Measurements from ENCODE around the gene GLDC. TPM values are rescaled to one million over a fixed set of nuclear protein-coding genes. Genes with fewer than 3 reads are reported as not detected.

The GLDC gene
- total RNA-seq, 1 experiment from 2014 or later: 4.0 TPM

DNA sequence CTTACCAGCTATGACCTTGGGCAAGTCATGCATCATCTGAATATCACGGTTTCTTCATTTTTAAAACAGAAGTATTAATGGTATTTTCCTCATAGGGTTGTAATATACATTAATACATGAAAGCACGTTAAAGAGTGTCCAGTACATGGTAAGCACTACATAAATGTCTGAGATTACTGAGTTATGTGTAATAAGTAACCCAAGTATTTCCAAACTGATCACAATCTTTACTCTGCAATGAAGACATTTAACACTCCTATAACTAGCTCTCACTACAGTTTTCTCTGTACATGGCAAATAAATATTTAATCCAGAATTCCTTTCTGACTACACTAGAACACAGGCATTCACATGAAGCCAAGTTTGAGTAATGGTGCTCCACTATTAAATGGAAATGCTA lies 4.0 kb downstream of the GLDC start:
- no peaks in the 10 kb centered on the region for H3K9me3 ChIP-seq (ENCODE audit: control insufficient read depth, insufficient read depth, low read depth, low read length)
- no TSS peak for BruUV-seq (replicated peaks)
- in situ Hi-C loops (cut with HindIII; ENCODE audit: low pct_unique_long_range_greater_than_20kb, low sequenced_read_pairs) (no loop called here), intact Hi-C loops (cut with micrococcal nuclease; ENCODE audit: unreplicated experiment) (no loop called here)
- ChIA-PET POLR2A (no interaction called here), CTCF (no interaction called here)
- no peak overlapping the region for H3K4me3 ChIP-seq (ENCODE audit: low read depth in 2 of 2, low read length in 2 of 2)
- no peak overlapping the region for H3K27ac ChIP-seq (ENCODE audit: low read length)
- H3K27me3 ChIP-seq (ENCODE audit: control insufficient read depth, insufficient read depth, low read length): no peaks in the 10 kb centered on the region
- no peaks in the 10 kb centered on the region; the same call in 1 of the 2 replicates for H3K36me3 ChIP-seq (ENCODE audit: control insufficient read depth, insufficient read depth, low read length)
- DNase-seq (ENCODE audit: low read depth, low spot score): no peak
- TF ChIP-seq, protein P1, sequence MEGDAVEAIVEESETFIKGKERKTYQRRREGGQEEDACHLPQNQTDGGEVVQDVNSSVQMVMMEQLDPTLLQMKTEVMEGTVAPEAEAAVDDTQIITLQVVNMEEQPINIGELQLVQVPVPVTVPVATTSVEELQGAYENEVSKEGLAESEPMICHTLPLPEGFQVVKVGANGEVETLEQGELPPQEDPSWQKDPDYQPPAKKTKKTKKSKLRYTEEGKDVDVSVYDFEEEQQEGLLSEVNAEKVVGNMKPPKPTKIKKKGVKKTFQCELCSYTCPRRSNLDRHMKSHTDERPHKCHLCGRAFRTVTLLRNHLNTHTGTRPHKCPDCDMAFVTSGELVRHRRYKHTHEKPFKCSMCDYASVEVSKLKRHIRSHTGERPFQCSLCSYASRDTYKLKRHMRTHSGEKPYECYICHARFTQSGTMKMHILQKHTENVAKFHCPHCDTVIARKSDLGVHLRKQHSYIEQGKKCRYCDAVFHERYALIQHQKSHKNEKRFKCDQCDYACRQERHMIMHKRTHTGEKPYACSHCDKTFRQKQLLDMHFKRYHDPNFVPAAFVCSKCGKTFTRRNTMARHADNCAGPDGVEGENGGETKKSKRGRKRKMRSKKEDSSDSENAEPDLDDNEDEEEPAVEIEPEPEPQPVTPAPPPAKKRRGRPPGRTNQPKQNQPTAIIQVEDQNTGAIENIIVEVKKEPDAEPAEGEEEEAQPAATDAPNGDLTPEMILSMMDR (IDR thresholded peaks at IDR 0.05): no peak
- TF ChIP-seq POLR2AphosphoS5 (IDR thresholded peaks at IDR 0.05; ENCODE audit: low read depth, low read length): no peak
- TF ChIP-seq TCF7L2 (IDR thresholded peaks at IDR 0.05; ENCODE audit: low read depth, low read length): no peak
- TF ChIP-seq, protein P2, sequence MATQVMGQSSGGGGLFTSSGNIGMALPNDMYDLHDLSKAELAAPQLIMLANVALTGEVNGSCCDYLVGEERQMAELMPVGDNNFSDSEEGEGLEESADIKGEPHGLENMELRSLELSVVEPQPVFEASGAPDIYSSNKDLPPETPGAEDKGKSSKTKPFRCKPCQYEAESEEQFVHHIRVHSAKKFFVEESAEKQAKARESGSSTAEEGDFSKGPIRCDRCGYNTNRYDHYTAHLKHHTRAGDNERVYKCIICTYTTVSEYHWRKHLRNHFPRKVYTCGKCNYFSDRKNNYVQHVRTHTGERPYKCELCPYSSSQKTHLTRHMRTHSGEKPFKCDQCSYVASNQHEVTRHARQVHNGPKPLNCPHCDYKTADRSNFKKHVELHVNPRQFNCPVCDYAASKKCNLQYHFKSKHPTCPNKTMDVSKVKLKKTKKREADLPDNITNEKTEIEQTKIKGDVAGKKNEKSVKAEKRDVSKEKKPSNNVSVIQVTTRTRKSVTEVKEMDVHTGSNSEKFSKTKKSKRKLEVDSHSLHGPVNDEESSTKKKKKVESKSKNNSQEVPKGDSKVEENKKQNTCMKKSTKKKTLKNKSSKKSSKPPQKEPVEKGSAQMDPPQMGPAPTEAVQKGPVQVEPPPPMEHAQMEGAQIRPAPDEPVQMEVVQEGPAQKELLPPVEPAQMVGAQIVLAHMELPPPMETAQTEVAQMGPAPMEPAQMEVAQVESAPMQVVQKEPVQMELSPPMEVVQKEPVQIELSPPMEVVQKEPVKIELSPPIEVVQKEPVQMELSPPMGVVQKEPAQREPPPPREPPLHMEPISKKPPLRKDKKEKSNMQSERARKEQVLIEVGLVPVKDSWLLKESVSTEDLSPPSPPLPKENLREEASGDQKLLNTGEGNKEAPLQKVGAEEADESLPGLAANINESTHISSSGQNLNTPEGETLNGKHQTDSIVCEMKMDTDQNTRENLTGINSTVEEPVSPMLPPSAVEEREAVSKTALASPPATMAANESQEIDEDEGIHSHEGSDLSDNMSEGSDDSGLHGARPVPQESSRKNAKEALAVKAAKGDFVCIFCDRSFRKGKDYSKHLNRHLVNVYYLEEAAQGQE (IDR thresholded peaks at IDR 0.05; ENCODE audit: insufficient read depth in 1 of 2, low read depth in 2 of 2, low read length in 1 of 2): no peak
- TF ChIP-seq SIN3A (IDR thresholded peaks at IDR 0.05; ENCODE audit: borderline replicate concordance, insufficient read depth, low read depth, low read length): no peak
- no peak for ATAC-seq
- H3K4me1 ChIP-seq (ENCODE audit: control insufficient read depth, insufficient read depth, low read length): no peaks in the 10 kb centered on the region

DNA sequence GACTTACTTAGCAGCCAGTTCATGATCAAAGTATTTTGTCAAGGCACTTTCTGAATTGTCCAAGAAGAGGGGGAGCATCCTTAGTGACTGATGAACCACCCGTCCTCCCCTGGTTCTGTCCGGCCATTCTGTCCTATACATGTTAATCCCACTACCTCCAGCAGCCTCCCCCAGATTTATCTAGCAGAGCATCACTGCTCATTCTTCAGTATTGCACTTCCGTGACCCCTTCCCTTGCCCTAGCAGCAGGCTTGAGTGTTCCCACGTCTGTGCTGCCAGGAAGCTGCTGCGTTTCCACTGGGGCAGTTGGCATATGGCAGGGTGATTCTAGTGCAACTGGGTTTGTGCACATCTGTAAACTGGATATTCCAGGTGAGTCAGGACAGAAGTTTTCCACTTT lies 4.5 kb downstream of the GLDC start:
- CTCF ChIA-PET: no interaction called here
- in situ Hi-C loops (cut with HindIII; ENCODE audit: low pct_unique_long_range_greater_than_20kb, low sequenced_read_pairs): no loop called here
- H3K27ac ChIP-seq (ENCODE audit: low read length): no peak overlapping the region
- POLR2A ChIA-PET: no interaction called here
- TF ChIP-seq SIN3A (IDR thresholded peaks at IDR 0.05; ENCODE audit: borderline replicate concordance, insufficient read depth, low read depth, low read length): no peak
- TF ChIP-seq POLR2AphosphoS5 (IDR thresholded peaks at IDR 0.05; ENCODE audit: low read depth, low read length): no peak
- TF ChIP-seq TCF7L2 (IDR thresholded peaks at IDR 0.05; ENCODE audit: low read depth, low read length): no peak
- TF ChIP-seq, protein P1 (IDR thresholded peaks at IDR 0.05): no peak
- TF ChIP-seq, protein P2 (IDR thresholded peaks at IDR 0.05; ENCODE audit: insufficient read depth in 1 of 2, low read depth in 2 of 2, low read length in 1 of 2): no peak
- no peaks in the 10 kb centered on the region; the same call in 1 of the 2 replicates for H3K36me3 ChIP-seq (ENCODE audit: control insufficient read depth, insufficient read depth, low read length)
- no peaks in the 10 kb centered on the region for H3K9me3 ChIP-seq (ENCODE audit: control insufficient read depth, insufficient read depth, low read depth, low read length)
- ATAC-seq (no peak), DNase-seq (ENCODE audit: low read depth, low spot score) (no peak)
- no peaks in the 10 kb centered on the region for H3K27me3 ChIP-seq (ENCODE audit: control insufficient read depth, insufficient read depth, low read length)
- H3K4me1 ChIP-seq (ENCODE audit: control insufficient read depth, insufficient read depth, low read length): no peaks in the 10 kb centered on the region
- no TSS peak for BruUV-seq (replicated peaks)
- intact Hi-C loops (cut with micrococcal nuclease; ENCODE audit: unreplicated experiment): no loop called here
- H3K4me3 ChIP-seq (ENCODE audit: low read depth in 2 of 2, low read length in 2 of 2): no peak overlapping the region

All from Panc1 (cell line).